ENCODE results near the gene DMRT3. TPM values are rescaled to one million over a fixed set of nuclear protein-coding genes. Genes with fewer than 3 reads are reported as not detected.
A peak's percentile ranks its signal among the peaks of the same experiment; 100 is the strongest.

DMRT3 gene
- polyA plus RNA-seq, 3 donors, result not detected

- H3K36me3 ChIP-seq (replicated peaks in 1 of 2; ENCODE audit: control insufficient read depth in 1 of 2, insufficient read depth in 2 of 2, low read length in 2 of 2), result no peaks in the 10 kb centered on the region
- H3K4me2 ChIP-seq (replicated peaks; ENCODE audit: extremely low read depth, low read length, poor library complexity, severe bottlenecking), result peak overlapping the region; percentile 3
- no peak overlapping the region for H3K27ac ChIP-seq (ENCODE audit: low read depth in 1 of 2, low read length in 2 of 2)
- no peaks in the 10 kb centered on the region for H3K36me3 Mint-ChIP-seq
- peak; percentile 20 to 67 (median 60) for DNase-seq
- H3K9me3 Mint-ChIP-seq, result no peaks in the 10 kb centered on the region
- H3K79me2 ChIP-seq (ENCODE audit: insufficient read depth, low read length), result no peaks in the 10 kb centered on the region
- no peaks in the 10 kb centered on the region for H3K9me3 ChIP-seq (replicated peaks in 1 of 2; ENCODE audit: control insufficient read depth in 1 of 2, insufficient read depth in 1 of 2, low read length in 2 of 2)
- H3K4me1 ChIP-seq (ENCODE audit: control insufficient read depth in 1 of 2, insufficient read depth in 2 of 2, low read length in 2 of 2), result peaks cover 33 to 41% of the 10 kb centered on the region in 2 donors
- H3K27ac Mint-ChIP-seq, result peak overlapping the region in 3 of 7 donors; percentile 30 to 75 (median 71)
- no peak overlapping the region for H3K4me3 ChIP-seq (replicated peaks in 1 of 3; ENCODE audit: low read depth in 2 of 3, low read length in 3 of 3)
- no CpG with 5 or more reads among the region's 3 CpGs for WGBS (ENCODE audit: insufficient coverage)
- H3K4me3 Mint-ChIP-seq, result peak overlapping the region in 1 of 2 donors; percentile 54
- TF ChIP-seq, protein P1, sequence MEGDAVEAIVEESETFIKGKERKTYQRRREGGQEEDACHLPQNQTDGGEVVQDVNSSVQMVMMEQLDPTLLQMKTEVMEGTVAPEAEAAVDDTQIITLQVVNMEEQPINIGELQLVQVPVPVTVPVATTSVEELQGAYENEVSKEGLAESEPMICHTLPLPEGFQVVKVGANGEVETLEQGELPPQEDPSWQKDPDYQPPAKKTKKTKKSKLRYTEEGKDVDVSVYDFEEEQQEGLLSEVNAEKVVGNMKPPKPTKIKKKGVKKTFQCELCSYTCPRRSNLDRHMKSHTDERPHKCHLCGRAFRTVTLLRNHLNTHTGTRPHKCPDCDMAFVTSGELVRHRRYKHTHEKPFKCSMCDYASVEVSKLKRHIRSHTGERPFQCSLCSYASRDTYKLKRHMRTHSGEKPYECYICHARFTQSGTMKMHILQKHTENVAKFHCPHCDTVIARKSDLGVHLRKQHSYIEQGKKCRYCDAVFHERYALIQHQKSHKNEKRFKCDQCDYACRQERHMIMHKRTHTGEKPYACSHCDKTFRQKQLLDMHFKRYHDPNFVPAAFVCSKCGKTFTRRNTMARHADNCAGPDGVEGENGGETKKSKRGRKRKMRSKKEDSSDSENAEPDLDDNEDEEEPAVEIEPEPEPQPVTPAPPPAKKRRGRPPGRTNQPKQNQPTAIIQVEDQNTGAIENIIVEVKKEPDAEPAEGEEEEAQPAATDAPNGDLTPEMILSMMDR (IDR thresholded peaks at IDR 0.05), result no peak
- H3K9ac ChIP-seq (ENCODE audit: insufficient read depth, low read length, poor library complexity, severe bottlenecking), result no peak overlapping the region
- no peaks in the 10 kb centered on the region for H3K27me3 ChIP-seq (ENCODE audit: control insufficient read depth in 2 of 2, insufficient read depth in 2 of 2, low read length in 2 of 2)
- H3K27me3 Mint-ChIP-seq (ENCODE audit: low read depth in 3 of 3), result peaks cover under 1 to 8% (median 2%) of the 10 kb centered on the region in 3 donors
- intact Hi-C loops (cut with micrococcal nuclease), result loop anchor here (2.0 to 10.0 kb wide), 5 partner anchors 113 to 533 kb away; no protein-coding TSS in a partner anchor
- H2AFZ ChIP-seq (ENCODE audit: insufficient read depth, low read depth, low read length, poor library complexity, severe bottlenecking), result no peak overlapping the region
- peaks cover 22% of the 10 kb centered on the region for H3K4me1 Mint-ChIP-seq
- H4K20me1 ChIP-seq (ENCODE audit: insufficient read depth, low read length), result no peaks in the 10 kb centered on the region
Measured at GRCh38 chr9:1008216-1008615, 31.8 kb downstream of the DMRT3 start.

DNA sequence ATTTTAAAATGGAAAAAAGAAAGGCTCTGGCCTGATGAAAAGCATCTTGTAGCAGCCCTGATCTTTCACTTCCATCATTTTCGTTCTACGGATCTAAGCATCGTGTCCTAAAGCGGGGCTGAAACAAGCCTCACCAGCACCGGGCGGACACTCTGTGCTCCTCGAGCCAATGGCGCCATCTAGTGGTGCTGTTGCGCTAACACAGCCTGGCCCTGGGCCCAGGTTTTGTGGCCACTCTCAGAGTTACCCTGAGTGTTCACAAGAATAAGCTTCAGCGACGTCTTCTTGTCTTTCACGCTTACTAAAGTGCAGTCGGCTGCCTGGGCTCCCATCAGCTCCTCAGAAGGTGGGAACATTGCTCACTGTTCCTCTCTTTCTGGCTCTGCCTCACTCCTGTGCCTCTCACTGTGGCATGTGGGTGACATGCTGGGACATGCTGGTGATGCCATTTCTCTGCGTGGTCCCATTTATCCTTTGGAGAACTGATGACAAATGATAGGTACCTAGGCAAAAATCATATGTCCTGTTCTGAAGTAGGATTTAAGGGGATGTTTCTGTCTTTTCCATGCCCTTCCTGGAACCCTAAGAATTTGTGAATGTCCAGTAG is 32.7 kb downstream of the DMRT3 start:
- H3K4me2 ChIP-seq (replicated peaks; ENCODE audit: extremely low read depth, low read length, poor library complexity, severe bottlenecking), result peak overlapping the region; percentile 3
- 10% methylated on average over 14 of the region's 14 CpGs for WGBS (ENCODE audit: insufficient coverage)
- H3K27ac Mint-ChIP-seq, result peak overlapping the region in 2 of 7 donors; percentile 38 to 71

More for the DNA sequence above, 32.7 kb downstream of the DMRT3 start:
- intact Hi-C loops (cut with micrococcal nuclease), result loop anchor here (2.0 to 10.0 kb wide), 5 partner anchors 114 to 534 kb away; no protein-coding TSS in a partner anchor
- Mint-ChIP-seq H3K9me3 (no peaks in the 10 kb centered on the region), H3K27me3 (ENCODE audit: low read depth in 3 of 3) (peaks cover 2 to 8% (median 2%) of the 10 kb centered on the region in 3 donors), H3K36me3 (no peaks in the 10 kb centered on the region), H3K4me3 (no peak overlapping the region), H3K4me1 (peaks cover 22% of the 10 kb centered on the region)
- TF ChIP-seq, protein P1 (IDR thresholded peaks at IDR 0.05), result peak; percentile 99
- DNase-seq, result peak; percentile 69 to 81 (median 79)
- no peak overlapping the region for H2AFZ ChIP-seq (ENCODE audit: insufficient read depth, low read depth, low read length, poor library complexity, severe bottlenecking)
- no peaks in the 10 kb centered on the region for H3K36me3 ChIP-seq (replicated peaks in 1 of 2; ENCODE audit: control insufficient read depth in 1 of 2, insufficient read depth in 2 of 2, low read length in 2 of 2)
- H4K20me1 ChIP-seq (ENCODE audit: insufficient read depth, low read length), result no peaks in the 10 kb centered on the region
- no peak overlapping the region for H3K9ac ChIP-seq (ENCODE audit: insufficient read depth, low read length, poor library complexity, severe bottlenecking)
- no peaks in the 10 kb centered on the region for H3K79me2 ChIP-seq (ENCODE audit: insufficient read depth, low read length)
- H3K4me1 ChIP-seq (ENCODE audit: control insufficient read depth in 1 of 2, insufficient read depth in 2 of 2, low read length in 2 of 2), result peaks cover 33 to 41% of the 10 kb centered on the region in 2 donors
- peaks cover 0 to 1% of the 10 kb centered on the region in 2 donors for H3K27me3 ChIP-seq (ENCODE audit: control insufficient read depth in 2 of 2, insufficient read depth in 2 of 2, low read length in 2 of 2)
- H3K9me3 ChIP-seq (replicated peaks in 1 of 2; ENCODE audit: control insufficient read depth in 1 of 2, insufficient read depth in 1 of 2, low read length in 2 of 2), result no peaks in the 10 kb centered on the region
- no peak overlapping the region for H3K4me3 ChIP-seq (replicated peaks in 1 of 3; ENCODE audit: low read depth in 2 of 3, low read length in 3 of 3)
- H3K27ac ChIP-seq (ENCODE audit: low read depth in 1 of 2, low read length in 2 of 2), result no peak overlapping the region
